ENCODE data around the gene EHF. TPM values are rescaled to one million over a fixed set of nuclear protein-coding genes. Genes with fewer than 3 reads are reported as not detected.

EHF gene
- total and polyA plus RNA-seq, 9 of the 15 experiments (the other 6 are each of a cell fraction or from before 2014, with no cell fraction given), result 0.04 to 0.54 (median 0.37) TPM

- TF ChIP-seq ZNF740 (CRISPR knock-in tag; IDR thresholded peaks at IDR 0.05) (no peak), ZNF740 (tag; IDR thresholded peaks at IDR 0.05) (no peak), ARID1B (IDR thresholded peaks at IDR 0.05) (peak; percentile 40; the same call in 1 of the 2 replicates), RUNX1 (IDR thresholded peaks at IDR 0.05; ENCODE audit: low read depth) (no peak)
These were observed 33.1 kb downstream of the EHF start (continued) for GRCh38 chr11:34653851-34654482.

GRCh38 chr11:34654483-34655334, 33.8 kb downstream of the EHF start:
- H3K4me2 ChIP-seq (ENCODE audit: insufficient read depth, low read length), result no peak overlapping the region
- H3K9ac ChIP-seq (ENCODE audit: insufficient read depth in 1 of 2, low read depth in 2 of 2, low read length in 2 of 2), result no peak overlapping the region
- H3K4me3 ChIP-seq, result no peak overlapping the region
- no TSS peak for BruUV-seq (replicated peaks)
- no peaks in the 10 kb centered on the region for H4K20me1 ChIP-seq (replicated peaks; ENCODE audit: control insufficient read depth, insufficient read depth, low read length)
- no peaks in the 10 kb centered on the region for H3K36me3 ChIP-seq (ENCODE audit: control insufficient read depth, insufficient read depth, low read length)
- intact Hi-C loops (cut with micrococcal nuclease) (loop anchor here (1.0 to 5.0 kb wide), 3 partner anchors 37 to 68 kb away; no protein-coding TSS in a partner anchor), in situ Hi-C loops (cut with MboI) (loop anchor here (5.0 kb wide), 1 partner anchor 42 kb away; no protein-coding TSS in a partner anchor)
- H3K27ac ChIP-seq (ENCODE audit: extremely low read depth, low read depth, low read length), result no peak overlapping the region
- H3K4me1 ChIP-seq (replicated peaks in 1 of 2; ENCODE audit: control insufficient read depth in 2 of 2, insufficient read depth in 2 of 2, low read length in 2 of 2), result peaks cover 0 to 44% of the 10 kb centered on the region in 2 experiments; a peak in 3 of 5 replicates
- POLR2A ChIA-PET, result interaction anchor here (0.6 to 1.4 kb wide), 3 partner anchors 16 to 51 kb away, joined by 3 to 4 read pairs (median 4); no protein-coding TSS in a partner anchor
- no peaks in the 10 kb centered on the region for H3K79me2 ChIP-seq (ENCODE audit: control insufficient read depth, insufficient read depth, low read length)
- H3K27me3 ChIP-seq (ENCODE audit: control insufficient read depth in 2 of 2, insufficient read depth in 2 of 2, low read length in 2 of 2), result no peaks in the 10 kb centered on the region
- no peaks in the 10 kb centered on the region for H3K9me1 ChIP-seq (ENCODE audit: control insufficient read depth, insufficient read depth, low read length)
- FAIRE-seq (no peak), ATAC-seq (no peak), DNase-seq (ENCODE audit: extremely low read depth in 1 of 4, low spot score in 3 of 4) (peak in 1 of 4 experiments; percentile 20)
- WGBS (ENCODE audit: insufficient coverage, low coverage, missing lambda C conversion rate), result 46% methylated on average over 9 of the region's 9 CpGs
- CTCF ChIA-PET (ENCODE audit: low intra/inter-chr PET ratio), result no interaction called here
- H2AFZ ChIP-seq (ENCODE audit: low read depth, low read length), result no peak overlapping the region
- no peaks in the 10 kb centered on the region for H3K9me3 ChIP-seq (replicated peaks; ENCODE audit: control insufficient read depth, insufficient read depth, low read depth, low read length)
- TF ChIP-seq KDM4B (IDR thresholded peaks at IDR 0.05; ENCODE audit: borderline replicate concordance in 2 of 2, low read depth in 1 of 2) (no peak), ZNF324 (CRISPR knock-in tag; IDR thresholded peaks at IDR 0.05) (no peak), ZNF639 (CRISPR knock-in tag; conservative IDR thresholded peaks at IDR 0.05 in 1 of 2, IDR thresholded peaks at IDR 0.05 in 1 of 2) (0 out of 4 replicates have a peak, but pooled peaks of 1 of the 2 experiments have one; percentile 29), ZNF586 (CRISPR knock-in tag; conservative IDR thresholded peaks at IDR 0.05) (no peak), CREB1 (IDR thresholded peaks at IDR 0.05) (no peak), CREB1 (CRISPR knock-in tag; IDR thresholded peaks at IDR 0.05) (no peak), ZFP30 (CRISPR knock-in tag; IDR thresholded peaks at IDR 0.05; ENCODE audit: borderline replicate concordance) (no peak), FOXA3 (CRISPR knock-in tag; conservative IDR thresholded peaks at IDR 0.05 in 1 of 2, IDR thresholded peaks at IDR 0.05 in 1 of 2) (no peak), PKNOX1 (IDR thresholded peaks at IDR 0.05) (peak; percentile 84), ZNF589 (CRISPR knock-in tag; IDR thresholded peaks at IDR 0.05; ENCODE audit: low read depth) (0 out of 2 replicates have a peak, but pooled peaks have one; percentile 45), TRIM24 (IDR thresholded peaks at IDR 0.05) (peak; percentile 60 to 79; a peak in 2 of 4 replicates)

Measured in K562 (cell line).